ENCODE results near the gene INKA2.
A peak's percentile ranks its signal among the peaks of the same experiment; 100 is the strongest.
"Not testable (repeated sequence)": the region's sequence is repeated elsewhere in the genome, so short reads cannot be mapped to it uniquely, and the experiment has no call there.

INKA2 gene

DNA sequence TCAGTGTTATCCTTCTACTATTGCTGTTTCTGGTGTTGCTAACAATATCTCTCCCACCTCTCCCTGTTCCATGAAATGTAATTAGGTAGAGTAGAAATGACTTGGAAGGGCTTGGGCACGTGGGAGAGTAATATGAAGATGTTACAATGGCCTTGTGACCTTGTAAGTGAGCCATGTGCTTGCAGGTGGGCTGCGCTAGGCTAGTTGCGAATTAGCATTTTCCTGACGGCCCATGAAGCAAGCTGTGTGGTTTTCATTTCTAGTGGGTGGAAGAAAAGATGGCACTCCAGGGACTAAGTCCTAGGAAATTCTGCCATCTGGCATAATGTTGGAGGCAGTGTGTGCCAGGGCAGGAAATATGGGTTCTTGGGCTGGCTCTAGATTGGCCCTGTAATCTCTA lies 8.8 kb upstream of the INKA2 start:
- DNase-seq, result no peak

- peak; percentile 33 for DNase-seq
Measured at GRCh38 chr1:111747282-111747734, 8.1 kb upstream of the INKA2 start.

GRCh38 chr1:111746614-111746999 lies 7.4 kb upstream of the INKA2 start:
- DNase-seq, result no peak

DNA sequence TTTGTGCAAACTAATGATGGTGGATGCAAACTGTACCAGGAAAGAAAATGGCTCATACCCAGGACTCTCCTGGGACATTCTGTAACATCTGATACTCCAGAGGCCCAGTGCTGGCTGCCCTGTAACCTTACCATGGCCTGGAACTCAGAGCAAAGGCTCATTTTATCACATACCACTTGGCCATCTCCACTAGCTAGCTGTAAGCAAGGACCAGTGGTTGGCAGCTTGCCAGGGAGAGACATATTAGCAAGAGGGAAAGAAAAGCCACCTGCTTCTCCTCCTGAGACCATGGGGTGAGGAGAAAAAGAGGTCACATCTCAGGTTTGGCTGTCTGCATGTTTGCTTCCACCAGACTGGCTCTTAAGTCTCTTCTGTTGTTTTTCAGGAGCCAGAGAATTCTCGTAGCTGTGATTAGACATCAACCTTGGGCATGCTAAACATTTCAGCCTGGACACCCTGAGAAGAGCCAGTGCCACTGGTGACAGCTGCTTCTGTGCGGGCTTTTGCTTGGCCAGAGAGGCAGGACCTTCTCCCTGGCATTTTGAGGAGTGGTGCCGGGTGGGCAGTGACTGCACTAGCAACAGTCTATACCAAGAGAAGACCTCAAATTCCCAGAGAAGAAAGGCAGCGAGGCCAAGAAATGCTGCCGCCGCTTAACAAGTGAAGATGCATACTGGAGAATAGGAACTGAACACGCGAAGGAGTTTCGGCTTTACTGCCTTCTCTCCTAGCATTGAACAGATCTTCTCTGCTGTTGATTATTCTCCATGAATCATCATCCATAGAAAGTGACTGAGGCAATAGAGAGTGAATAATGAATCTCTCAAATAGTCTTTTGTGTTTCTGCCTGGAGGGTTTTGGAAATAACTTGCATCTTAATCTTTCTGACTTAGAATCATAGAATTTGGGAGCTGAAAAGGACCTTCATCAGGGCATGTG lies 6.7 kb upstream of the INKA2 start:
- no peak for DNase-seq

DNA sequence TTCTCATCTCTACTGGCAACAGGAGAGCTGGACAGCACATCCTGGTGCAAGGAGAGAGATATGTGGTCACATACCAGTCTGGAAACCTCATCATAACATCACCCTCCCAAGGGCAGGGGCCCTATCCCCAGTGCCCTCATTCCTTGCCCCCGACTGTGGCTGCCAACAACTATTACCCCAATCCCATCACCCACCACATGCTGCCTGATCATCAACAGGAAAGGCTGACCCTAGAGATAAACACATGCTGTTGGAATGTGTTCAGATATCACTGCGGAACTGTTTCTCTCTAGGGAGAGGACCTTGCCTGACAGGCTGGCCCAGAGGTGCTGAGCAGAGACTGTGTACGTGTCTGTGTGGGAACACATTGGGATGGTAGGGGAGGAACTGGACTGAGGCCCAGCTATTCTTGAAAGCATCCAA lies 4.5 kb upstream of the INKA2 start:
- peak; percentile 14 for DNase-seq

DNA sequence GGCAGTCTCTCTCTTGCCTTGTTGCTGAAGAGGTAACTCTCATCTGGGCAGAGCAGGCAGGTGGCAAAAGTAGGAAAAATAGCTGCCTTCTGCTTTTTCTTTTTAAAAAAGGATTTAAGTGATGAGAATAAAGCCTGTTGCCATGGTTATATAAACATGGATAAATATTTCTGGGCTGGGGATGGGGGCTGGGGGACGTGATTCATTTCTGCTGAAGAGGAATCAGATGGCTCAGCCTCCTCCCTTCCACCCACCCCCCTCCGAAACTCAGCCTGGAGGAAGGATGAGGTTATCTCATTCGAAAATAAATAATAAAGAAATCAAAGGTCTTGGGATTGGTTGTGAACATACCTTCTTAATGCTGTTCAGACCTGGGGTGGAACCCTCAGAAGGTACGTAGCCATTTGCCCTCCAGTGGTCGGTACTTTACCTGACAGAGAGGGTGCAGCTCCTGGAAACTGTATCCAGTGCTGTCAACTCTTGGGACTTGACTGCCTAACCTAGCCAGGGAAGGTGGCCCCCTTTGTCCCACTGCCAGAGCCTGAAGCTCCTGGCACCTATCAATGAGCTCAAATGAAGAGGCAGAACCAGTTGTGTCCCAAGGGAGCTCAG lies 3.8 kb upstream of the INKA2 start:
- DNase-seq, result no peak

GRCh38 chr1:111742292-111742691 lies 3.1 kb upstream of the INKA2 start:
- DNase-seq, result not testable (repeated sequence)

GRCh38 chr1:111739925-111740765 lies 950 bp upstream of the INKA2 start:
- DNase-seq, result peak; percentile 32

DNA sequence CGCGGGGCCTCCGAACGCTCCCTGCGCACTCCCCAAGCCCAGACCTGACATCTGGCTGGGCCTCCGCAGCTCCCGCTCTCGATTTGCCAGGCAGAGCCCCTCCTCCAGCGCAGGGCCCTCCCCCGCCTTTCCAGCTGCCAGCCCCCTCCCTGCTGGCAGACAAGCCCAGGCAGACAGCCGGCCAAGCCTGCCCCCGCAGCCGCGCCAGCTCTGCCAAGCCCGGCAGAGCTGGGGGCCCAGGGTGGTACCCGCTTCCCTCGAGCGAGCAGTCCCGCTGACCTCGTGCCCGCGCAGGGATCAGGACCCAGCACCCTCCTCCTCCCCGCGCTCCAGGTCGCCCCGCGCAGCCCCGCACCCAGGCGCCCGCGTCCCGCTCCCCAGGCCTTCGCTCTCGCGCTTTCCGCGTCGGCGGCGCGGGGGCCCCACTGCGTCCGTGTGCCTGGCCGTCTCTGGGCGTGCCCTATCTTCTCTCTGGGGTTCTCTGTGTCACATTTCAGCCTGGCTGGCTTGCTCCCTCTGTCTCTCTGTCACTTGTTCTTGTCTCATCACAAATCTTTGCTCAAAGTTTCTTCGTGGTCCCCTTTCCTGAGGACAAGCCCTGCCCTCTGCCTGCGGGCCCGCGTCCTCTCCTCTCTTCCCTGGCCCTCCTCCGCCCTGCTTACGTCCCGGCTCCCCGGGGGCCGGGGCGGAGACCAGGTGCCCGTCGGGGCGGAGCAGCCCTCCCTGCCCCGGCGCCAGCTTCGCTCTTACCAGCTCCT lies 580 bp downstream of the INKA2 start:
- peak; percentile 50 for DNase-seq

DNA sequence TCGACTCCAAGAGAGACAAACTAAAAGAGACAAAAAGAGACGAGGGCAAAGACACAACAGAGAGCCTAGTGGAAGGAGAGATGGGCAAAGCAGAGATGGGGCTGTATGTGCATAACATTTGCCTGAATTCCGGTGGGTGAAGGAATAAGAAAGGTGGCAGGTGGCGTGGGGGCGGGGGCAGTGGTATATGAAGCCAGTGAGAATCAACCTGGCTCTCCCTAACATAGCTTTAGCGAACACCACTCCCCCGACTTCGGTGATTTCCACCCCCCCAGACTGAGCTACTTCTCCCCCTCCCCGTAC lies 1.1 kb downstream of the INKA2 start:
- DNase-seq, result no peak

GRCh38 chr1:111737216-111738132 lies 1.7 kb downstream of the INKA2 start:
- no peak for DNase-seq

GRCh38 chr1:111736548-111737215 lies 2.5 kb downstream of the INKA2 start:
- no peak for DNase-seq

GRCh38 chr1:111735858-111736544 lies 3.2 kb downstream of the INKA2 start:
- DNase-seq, result no peak

DNA sequence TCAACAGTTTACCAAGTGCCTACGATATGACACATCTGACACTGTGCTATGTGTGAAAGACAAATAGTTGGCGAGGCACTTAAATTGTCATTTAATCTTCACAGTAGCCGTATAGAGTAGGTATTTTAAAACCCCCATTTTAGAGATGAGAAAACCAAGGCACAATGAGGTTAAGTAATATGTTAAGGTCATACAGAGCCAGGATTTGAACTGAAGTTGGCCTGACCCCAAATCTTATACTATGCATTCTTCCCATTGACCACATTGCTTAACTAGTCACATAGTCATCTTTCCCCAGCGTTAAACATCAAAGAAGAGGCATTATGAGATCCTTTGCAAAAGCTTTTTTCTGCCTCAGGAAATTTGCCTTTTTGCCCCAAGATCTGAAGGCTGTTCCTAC lies 3.9 kb downstream of the INKA2 start:
- DNase-seq, result no peak

DNA sequence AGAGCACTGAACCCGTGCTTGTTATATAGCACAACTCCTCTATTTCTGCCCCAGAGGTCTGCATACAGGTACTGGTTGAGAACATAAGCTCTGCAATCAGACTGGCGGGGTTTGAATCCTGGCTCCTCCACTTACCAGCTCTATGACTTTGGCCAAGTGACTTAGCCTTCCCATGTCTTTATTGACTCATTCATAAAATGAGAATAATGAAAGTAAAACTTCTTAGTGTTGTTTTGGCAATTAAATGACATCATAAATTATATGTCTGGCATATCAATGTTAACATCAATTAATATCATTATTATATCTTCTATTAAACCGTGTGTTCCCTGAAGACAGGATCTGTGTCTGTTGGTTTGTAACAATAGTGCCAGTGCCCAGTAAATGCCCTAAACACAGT lies 4.3 kb downstream of the INKA2 start:
- DNase-seq, result no peak

- no peak for DNase-seq
Measured at GRCh38 chr1:111734426-111734825, 4.8 kb downstream of the INKA2 start.

DNA sequence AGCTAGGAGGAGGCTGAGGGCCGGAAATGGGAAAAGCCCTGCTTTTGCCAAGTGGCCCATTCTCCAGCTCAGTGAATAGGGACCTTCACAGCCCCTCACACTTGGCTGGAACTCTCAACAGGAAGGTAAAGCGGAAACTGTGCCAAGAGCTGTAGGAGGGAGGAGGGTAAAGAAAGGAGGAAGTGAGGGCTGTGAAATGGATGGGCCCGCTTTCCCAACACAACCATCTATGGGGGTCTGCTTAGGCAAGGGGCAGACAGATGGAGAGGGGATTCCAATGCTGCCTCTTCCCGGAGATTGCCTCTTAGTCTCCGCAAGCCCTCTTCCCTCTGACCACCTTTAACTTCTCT lies 5.2 kb downstream of the INKA2 start:
- no peak for DNase-seq

- DNase-seq, result no peak
Measured at GRCh38 chr1:111733183-111733991, 5.8 kb downstream of the INKA2 start.

- DNase-seq, result no peak
Measured at GRCh38 chr1:111732718-111733117, 6.5 kb downstream of the INKA2 start.

DNA sequence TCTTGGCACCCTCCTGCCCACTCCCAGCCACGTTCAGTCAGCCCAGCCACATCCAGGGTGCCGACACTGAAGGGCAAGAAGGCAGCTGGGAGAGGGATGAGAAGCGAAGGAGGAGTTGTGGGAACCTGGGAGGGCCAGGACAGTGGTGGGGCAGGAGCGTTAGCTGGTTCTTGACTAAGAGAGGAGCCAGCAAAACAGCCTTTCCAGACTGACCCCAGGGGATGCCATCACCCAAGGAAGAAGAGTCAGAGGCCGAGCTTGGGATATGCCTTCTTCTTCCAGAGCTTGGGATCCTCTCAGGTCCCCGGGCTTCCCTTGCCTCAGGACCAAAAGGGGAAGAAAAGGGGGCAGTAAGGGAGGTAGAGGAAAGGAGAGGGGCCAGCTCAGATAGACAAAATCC lies 7.2 kb downstream of the INKA2 start:
- DNase-seq, result no peak

Data from kidney glomerular epithelial cell (primary cell).